ENCODE measurements around the gene LRIT3.

The LRIT3 gene

GRCh38 chr4:109902559-109903251 is 54.8 kb downstream of the LRIT3 start:
- DNase-seq (ENCODE audit: low read depth) = no peak

GRCh38 chr4:109908731-109909130 is 60.8 kb downstream of the LRIT3 start:
- DNase-seq (ENCODE audit: low read depth) = no peak

GRCh38 chr4:109910256-109910655 is 62.3 kb downstream of the LRIT3 start:
- no peak for DNase-seq (ENCODE audit: low read depth)

- DNase-seq (ENCODE audit: low read depth) = no peak
Measured at GRCh38 chr4:109912706-109913595, 65.0 kb downstream of the LRIT3 start, which contains the start of gene EGF. Gene EGF (plus strand): TSS chr4:109912883. CDS start chr4:109913336, 453 bp downstream.

- no peak for DNase-seq (ENCODE audit: low read depth)
Measured at GRCh38 chr4:109913596-109914241, 65.8 kb downstream of the LRIT3 start.

GRCh38 chr4:109914322-109914721 is 66.4 kb downstream of the LRIT3 start:
- no peak for DNase-seq (ENCODE audit: low read depth)

- no peak for DNase-seq (ENCODE audit: low read depth)
Measured at GRCh38 chr4:109915385-109916026, 67.6 kb downstream of the LRIT3 start.

GRCh38 chr4:109916027-109916409 is 68.1 kb downstream of the LRIT3 start:
- no peak for DNase-seq (ENCODE audit: low read depth)

- no peak for DNase-seq (ENCODE audit: low read depth)
Measured at GRCh38 chr4:109921384-109921808, 73.5 kb downstream of the LRIT3 start.
